Stimulated activated naive B cell treated with anti-CD40 and anti-IgM and Interleukin-4, amounts not matched to agents 10 μg/mL and 1 μg/mL and 100 μg/mL, for 72 hours (primary cell): Measurements from ENCODE around the gene HDHD5.
"Not testable (repeated sequence)": the region's sequence is repeated elsewhere in the genome, so short reads cannot be mapped to it uniquely, and the experiment has no call there.

Experiments
- ATAC-seq, 2 donors: fragments of 150-1000 bp; cut with Tn5 transposase; replicated peaks; 2 replicates each; pipeline ENCODE4 v1.10.0; 2021; ENCODE audit warnings: moderate library complexity in 1 of 2
- DNase-seq: peaks from one replicate; pipeline ENCODE4 v3.0.0; 2021
- H3K27ac Mint-ChIP-seq: one replicate; pipeline ENCODE4 v1.8.0; 2022; ENCODE audit warnings: mild to moderate bottlenecking, mixed read lengths
- H3K27me3 Mint-ChIP-seq, 2 donors: one replicate each; pipeline ENCODE4 v1.8.0; 2022; ENCODE audit warnings: mixed read lengths in 2 of 2
- H3K36me3 Mint-ChIP-seq, 2 donors: one replicate each; pipeline ENCODE4 v1.8.0; 2022; ENCODE audit warnings: mixed read lengths in 2 of 2, mild to moderate bottlenecking in 1 of 2
- H3K4me1 Mint-ChIP-seq, 2 donors: one replicate each; pipeline ENCODE4 v1.8.0; 2022; ENCODE audit warnings: mixed read lengths in 2 of 2, mild to moderate bottlenecking in 1 of 2
- H3K4me3 Mint-ChIP-seq, 2 donors: one replicate each; pipeline ENCODE4 v1.8.0; 2022; ENCODE audit warnings: mild to moderate bottlenecking in 2 of 2, mixed read lengths in 2 of 2, moderate library complexity in 1 of 2
- H3K9me3 Mint-ChIP-seq, 2 donors: one replicate each; pipeline ENCODE4 v1.8.0; 2022; ENCODE audit warnings: mixed read lengths in 2 of 2, mild to moderate bottlenecking in 1 of 2

HDHD5 gene

GRCh38 chr22:17167486-17167885 lies 8.4 kb upstream of the HDHD5 start:
- Mint-ChIP-seq H3K27ac (no peak overlapping the region), H3K4me3 (no peak overlapping the region), H3K9me3 (no peaks in the 10 kb centered on the region), H3K27me3 (no peaks in the 10 kb centered on the region), H3K36me3 (no peaks in the 10 kb centered on the region), H3K4me1 (peaks cover 5 to 12% of the 10 kb centered on the region in 2 donors)
- DNase-seq, result no peak
- no peak for ATAC-seq

GRCh38 chr22:17164392-17165024 lies 5.4 kb upstream of the HDHD5 start:
- ATAC-seq, result no peak
- peaks cover 6 to 7% of the 10 kb centered on the region in 2 donors for H3K4me1 Mint-ChIP-seq
- no peaks in the 10 kb centered on the region for H3K36me3 Mint-ChIP-seq
- no peak overlapping the region for H3K4me3 Mint-ChIP-seq
- no peak for DNase-seq
- H3K9me3 Mint-ChIP-seq, result no peaks in the 10 kb centered on the region
- H3K27me3 Mint-ChIP-seq, result no peaks in the 10 kb centered on the region
- no peak overlapping the region for H3K27ac Mint-ChIP-seq

GRCh38 chr22:17162731-17163130 lies 3.7 kb upstream of the HDHD5 start:
- Mint-ChIP-seq H3K27ac (no peak overlapping the region), H3K9me3 (no peaks in the 10 kb centered on the region), H3K36me3 (no peaks in the 10 kb centered on the region), H3K4me1 (peaks cover 7 to 18% of the 10 kb centered on the region in 2 donors), H3K27me3 (no peaks in the 10 kb centered on the region), H3K4me3 (no peak overlapping the region)
- ATAC-seq (no peak), DNase-seq (no peak)

GRCh38 chr22:17161991-17162390 lies 2.9 kb upstream of the HDHD5 start:
- Mint-ChIP-seq H3K4me1 (peaks cover 7 to 18% of the 10 kb centered on the region in 2 donors), H3K36me3 (no peaks in the 10 kb centered on the region), H3K9me3 (no peaks in the 10 kb centered on the region), H3K27me3 (no peaks in the 10 kb centered on the region), H3K27ac (no peak overlapping the region), H3K4me3 (no peak overlapping the region)
- ATAC-seq (no peak), DNase-seq (no peak)

GRCh38 chr22:17159504-17159951 lies 451 bp upstream of the HDHD5 start:
- peaks cover 0 to 3% of the 10 kb centered on the region in 2 donors for H3K36me3 Mint-ChIP-seq
- ATAC-seq (peak; percentile 35), DNase-seq (peak; percentile 35)
- H3K27ac Mint-ChIP-seq, result peak overlapping the region; percentile 88
- no peaks in the 10 kb centered on the region for H3K27me3 Mint-ChIP-seq
- H3K4me3 Mint-ChIP-seq, result peak overlapping the region; percentile 87 to 96
- H3K4me1 Mint-ChIP-seq, result peaks cover 12 to 26% of the 10 kb centered on the region in 2 donors
- H3K9me3 Mint-ChIP-seq, result no peaks in the 10 kb centered on the region

- peaks cover 2 to 3% of the 10 kb centered on the region in 2 donors for H3K36me3 Mint-ChIP-seq
- H3K4me1 Mint-ChIP-seq, result peaks cover 15 to 30% of the 10 kb centered on the region in 2 donors
- DNase-seq (no peak), ATAC-seq (no peak)
- H3K27me3 Mint-ChIP-seq, result no peaks in the 10 kb centered on the region
- H3K27ac Mint-ChIP-seq, result peak overlapping the region; percentile 93
- H3K9me3 Mint-ChIP-seq, result no peaks in the 10 kb centered on the region
- H3K4me3 Mint-ChIP-seq, result peak overlapping the region; percentile 87 to 96
These were observed 905 bp downstream of the HDHD5 start for GRCh38 chr22:17158176-17158567.

- ATAC-seq, result no peak
- Mint-ChIP-seq H3K9me3 (no peaks in the 10 kb centered on the region), H3K27ac (no peak overlapping the region), H3K4me3 (peak overlapping the region; percentile 87 to 96), H3K4me1 (peaks cover 15 to 30% of the 10 kb centered on the region in 2 donors), H3K27me3 (no peaks in the 10 kb centered on the region), H3K36me3 (peaks cover 2 to 3% of the 10 kb centered on the region in 2 donors)
- no peak for DNase-seq
These were observed 1.4 kb downstream of the HDHD5 start for GRCh38 chr22:17157714-17158113.

- no peak for ATAC-seq
- Mint-ChIP-seq H3K27me3 (no peaks in the 10 kb centered on the region), H3K4me3 (no peak overlapping the region), H3K4me1 (peaks cover 15 to 39% of the 10 kb centered on the region in 2 donors), H3K9me3 (no peaks in the 10 kb centered on the region), H3K36me3 (peaks cover 8 to 10% of the 10 kb centered on the region in 2 donors), H3K27ac (no peak overlapping the region)
- DNase-seq, result no peak
These were observed 3.1 kb downstream of the HDHD5 start for GRCh38 chr22:17155941-17156340.

- Mint-ChIP-seq H3K36me3 (peaks cover 10% of the 10 kb centered on the region in 2 donors), H3K27ac (no peak overlapping the region), H3K4me1 (peaks cover 10 to 24% of the 10 kb centered on the region in 2 donors), H3K4me3 (no peak overlapping the region), H3K27me3 (no peaks in the 10 kb centered on the region), H3K9me3 (no peaks in the 10 kb centered on the region)
- no peak for DNase-seq
- ATAC-seq, result no peak
These were observed 6.1 kb downstream of the HDHD5 start for GRCh38 chr22:17152971-17153370.

- Mint-ChIP-seq H3K27me3 (no peaks in the 10 kb centered on the region), H3K9me3 (no peaks in the 10 kb centered on the region), H3K4me1 (peaks cover 12 to 21% of the 10 kb centered on the region in 2 donors), H3K36me3 (peaks cover 16% of the 10 kb centered on the region in 2 donors), H3K4me3 (no peak overlapping the region), H3K27ac (no peak overlapping the region)
- no peak for ATAC-seq
- DNase-seq, result no peak
These were observed 6.7 kb downstream of the HDHD5 start for GRCh38 chr22:17152340-17152739.

GRCh38 chr22:17149076-17149815 lies 9.8 kb downstream of the HDHD5 start:
- Mint-ChIP-seq H3K27ac (no peak overlapping the region), H3K9me3 (no peaks in the 10 kb centered on the region), H3K4me1 (peaks cover 5 to 13% of the 10 kb centered on the region in 2 donors), H3K36me3 (peaks cover 17 to 24% of the 10 kb centered on the region in 2 donors), H3K27me3 (no peaks in the 10 kb centered on the region), H3K4me3 (no peak overlapping the region)
- DNase-seq (no peak), ATAC-seq (no peak)

GRCh38 chr22:17147458-17147857 lies 11.6 kb downstream of the HDHD5 start:
- not testable (repeated sequence) for H3K4me3 Mint-ChIP-seq, H3K9me3 Mint-ChIP-seq

GRCh38 chr22:17145021-17145680 lies 13.9 kb downstream of the HDHD5 start:
- Mint-ChIP-seq H3K4me1 (peaks cover 0 to 4% of the 10 kb centered on the region in 2 donors), H3K36me3 (peaks cover 18 to 43% of the 10 kb centered on the region in 2 donors), H3K9me3 (no peaks in the 10 kb centered on the region), H3K27ac (no peak overlapping the region), H3K27me3 (no peaks in the 10 kb centered on the region), H3K4me3 (no peak overlapping the region)
- DNase-seq, result no peak
- ATAC-seq, result no peak

More at GRCh38 chr22:17147458-17147857, 11.6 kb downstream of the HDHD5 start:
- not testable (repeated sequence) for H3K4me1 Mint-ChIP-seq, DNase-seq, H3K27ac Mint-ChIP-seq, ATAC-seq, H3K27me3 Mint-ChIP-seq
- peaks cover 20 to 35% of the 10 kb centered on the region in 2 donors for H3K36me3 Mint-ChIP-seq

- Mint-ChIP-seq H3K27ac (no peak overlapping the region), H3K36me3 (peaks cover 18 to 49% of the 10 kb centered on the region in 2 donors)
These were observed 15.3 kb downstream of the HDHD5 start for GRCh38 chr22:17143826-17144225.

More at GRCh38 chr22:17143826-17144225, 15.3 kb downstream of the HDHD5 start:
- Mint-ChIP-seq H3K9me3 (no peaks in the 10 kb centered on the region), H3K4me1 (peaks cover 0 to 4% of the 10 kb centered on the region in 2 donors), H3K4me3 (no peak overlapping the region), H3K27me3 (no peaks in the 10 kb centered on the region)
- ATAC-seq (no peak), DNase-seq (no peak)
